Naive thymus-derived CD4-positive, alpha-beta T cell (primary cell): Measurements from ENCODE around the gene MYO6. TPM values are rescaled to one million over a fixed set of nuclear protein-coding genes. Genes with fewer than 3 reads are reported as not detected.

ENCODE experiments used
- ATAC-seq: fragments of 150-1000 bp; cut with Tn5 transposase; 2 replicates; pipeline ENCODE4 v1.10.0; 2021; ENCODE audit warnings: mild to moderate bottlenecking, moderate library complexity
- CTCF ChIA-PET: fragments of 350-600 bp; sonication (Branson Sonifier 250); formaldehyde crosslinking; loops from one replicate; lab custom pipeline; 2021; ENCODE audit warnings: antibody characterized with exemption; lab: Charles Lee
- POLR2A ChIA-PET: fragments of 350-600 bp; sonication (Branson Sonifier 250); formaldehyde crosslinking; loops from one replicate; lab custom pipeline; 2021; ENCODE audit warnings: antibody characterized with exemption, inconsistent platforms; lab: Charles Lee
- DNase-seq, 9 donors: peaks; one replicate each; pipeline versions ENCODE4 v3.0.0 to v3.0.0-alpha.2; 2020 to 2022; ENCODE audit warnings: mixed read lengths in 1 of 9
- H3K27ac ChIP-seq: one replicate; pipeline ENCODE4 v1.7.0; 2013; ENCODE audit warnings: mild to moderate bottlenecking, low read depth, low read length, moderate library complexity
- H3K27me3 ChIP-seq, 2 donors: one replicate each; pipeline ENCODE4 v1.7.0; 2013; ENCODE audit warnings: low read length in 2 of 2, mild to moderate bottlenecking in 2 of 2, moderate library complexity in 2 of 2; ENCODE audit not compliant: control insufficient read depth in 2 of 2, insufficient read depth in 2 of 2
- H3K36me3 ChIP-seq, 3 experiments: 1 replicate in 2 of 3; 2 replicates in 1 of 3; pipeline ENCODE4 v1.7.0; 2013; ENCODE audit warnings: low read length in 3 of 3, mild to moderate bottlenecking in 3 of 3, moderate library complexity in 1 of 3; ENCODE audit not compliant: insufficient read depth in 3 of 3, control insufficient read depth in 2 of 3
- H3K4me1 ChIP-seq, 2 donors: one replicate each; pipeline ENCODE4 v1.7.0; 2013; ENCODE audit warnings: low read length in 2 of 2, mild to moderate bottlenecking in 2 of 2, moderate library complexity in 1 of 2; ENCODE audit not compliant: control insufficient read depth in 2 of 2, insufficient read depth in 2 of 2
- H3K4me3 ChIP-seq: 2 replicates; pipeline ENCODE4 v1.7.0; 2013; ENCODE audit warnings: mild to moderate bottlenecking, low read length
- H3K9me3 ChIP-seq, 3 experiments: 1 replicate in 2 of 3; 2 replicates in 1 of 3; pipeline ENCODE4 v1.7.0; 2013; ENCODE audit warnings: low read length in 3 of 3; ENCODE audit not compliant: control insufficient read depth in 2 of 3
- H3K27ac Mint-ChIP-seq, 9 donors: one replicate each; pipeline ENCODE4 v1.8.0; 2020 to 2022; ENCODE audit warnings: mixed read lengths in 9 of 9, mild to moderate bottlenecking in 8 of 9, moderate library complexity in 5 of 9, inconsistent platforms in 2 of 9
- H3K27me3 Mint-ChIP-seq, 5 donors: one replicate each; pipeline ENCODE4 v1.8.0; 2021 to 2022; ENCODE audit warnings: mixed read lengths in 5 of 5, mild to moderate bottlenecking in 1 of 5
- H3K36me3 Mint-ChIP-seq, 5 donors: one replicate each; pipeline ENCODE4 v1.8.0; 2020 to 2022; ENCODE audit warnings: mixed read lengths in 5 of 5, mild to moderate bottlenecking in 3 of 5, inconsistent platforms in 1 of 5
- H3K4me1 Mint-ChIP-seq, 7 donors: one replicate each; pipeline ENCODE4 v1.8.0; 2020 to 2022; ENCODE audit warnings: mixed read lengths in 7 of 7, mild to moderate bottlenecking in 3 of 7, inconsistent platforms in 1 of 7
- H3K4me3 Mint-ChIP-seq, 10 donors: one replicate each; pipeline ENCODE4 v1.8.0; 2020 to 2022; ENCODE audit warnings: mild to moderate bottlenecking in 10 of 10, mixed read lengths in 10 of 10, moderate library complexity in 6 of 10, inconsistent platforms in 2 of 10
- H3K9me3 Mint-ChIP-seq, 11 donors: one replicate each; pipeline ENCODE4 v1.8.0; 2020 to 2022; ENCODE audit warnings: mixed read lengths in 11 of 11, mild to moderate bottlenecking in 4 of 11, inconsistent platforms in 1 of 11, moderate library complexity in 1 of 11
- intact Hi-C, 2 donors: fragments of 100-400 bp; cut with micrococcal nuclease; formaldehyde crosslinking; loops; one replicate each; pipeline ENCODE4 v1.15.1; 2023
- polyA plus RNA-seq, 2 donors: library from polyadenylated mRNA; unstranded; fragments of 300-500 nt; fragmentation: Illumina TruSeq; gene quantifications; one replicate each; pipeline ENCODE4 v1.2.3, GENCODE V29; 2021
- total RNA-seq, 6 experiments: library from RNA in 5 of 6; stranded (reverse) in 5 of 6; gene quantifications; 1 replicate in 5 of 6; 2 replicates in 1 of 6; pipeline ENCODE4 v1.2.3 and lab custom pipeline; 2021 to 2026

The MYO6 gene
- total and polyA plus RNA-seq, 7 experiments from 2014 or later = 0.27 to 3.1 (median 0.94) TPM

DNA sequence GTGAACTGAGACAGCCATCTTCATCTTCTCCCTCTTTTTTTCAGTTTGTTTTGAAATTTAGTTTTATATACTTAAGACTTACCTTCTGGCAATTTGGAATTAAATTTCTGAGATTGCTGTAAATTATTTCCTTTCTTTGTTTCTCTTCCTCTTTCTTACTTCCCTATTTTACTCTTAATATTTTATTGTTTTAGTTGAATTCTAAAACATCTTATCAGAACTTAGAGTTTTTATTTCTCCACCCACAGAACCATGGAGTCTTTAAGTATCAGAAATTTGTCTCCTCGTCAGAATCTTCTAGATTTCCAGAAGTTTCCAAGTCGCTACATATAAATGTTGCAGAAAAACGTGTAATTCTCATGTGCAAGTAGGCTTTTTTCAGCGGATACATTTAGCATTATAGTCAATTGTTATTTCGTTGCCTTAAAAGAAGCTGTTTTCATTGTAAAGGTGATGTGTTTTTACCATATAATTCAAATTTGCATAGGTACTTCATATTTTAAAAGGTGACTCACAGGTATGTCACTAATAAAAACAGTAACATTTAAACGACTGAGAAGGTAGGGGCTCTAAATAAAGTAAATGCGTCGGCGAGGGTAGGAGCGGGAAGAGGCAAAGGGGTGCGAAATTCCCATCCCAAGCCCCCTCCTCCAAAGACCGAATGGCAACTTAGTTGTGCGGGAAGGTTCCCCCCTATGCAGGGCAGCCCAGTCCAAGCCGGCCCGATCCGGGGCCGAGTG, 866 bp upstream of the MYO6 start:
- peaks cover 0 to 9% of the 10 kb centered on the region in 2 donors for H3K27me3 ChIP-seq
- no peak for DNase-seq
- Mint-ChIP-seq H3K27me3 (peaks cover 42 to 75% (median 68%) of the 10 kb centered on the region in 5 donors), H3K4me3 (peak overlapping the region; percentile 84 to 93 (median 87)), H3K9me3 (no peaks in the 10 kb centered on the region), H3K27ac (no peak overlapping the region), H3K4me1 (peaks cover 0 to 16% (median 11%) of the 10 kb centered on the region in 7 donors), H3K36me3 (peaks cover 0 to 9% (median 0%) of the 10 kb centered on the region in 5 donors)
- H3K4me1 ChIP-seq = no peaks in the 10 kb centered on the region
- H3K9me3 ChIP-seq = no peaks in the 10 kb centered on the region
- H3K36me3 ChIP-seq = no peaks in the 10 kb centered on the region
- H3K27ac ChIP-seq = no peak overlapping the region
- ATAC-seq = no peak
- intact Hi-C loops = no loop called here
- H3K4me3 ChIP-seq = peak overlapping the region; percentile 73
- ChIA-PET CTCF (no interaction called here), POLR2A (no interaction called here)

DNA sequence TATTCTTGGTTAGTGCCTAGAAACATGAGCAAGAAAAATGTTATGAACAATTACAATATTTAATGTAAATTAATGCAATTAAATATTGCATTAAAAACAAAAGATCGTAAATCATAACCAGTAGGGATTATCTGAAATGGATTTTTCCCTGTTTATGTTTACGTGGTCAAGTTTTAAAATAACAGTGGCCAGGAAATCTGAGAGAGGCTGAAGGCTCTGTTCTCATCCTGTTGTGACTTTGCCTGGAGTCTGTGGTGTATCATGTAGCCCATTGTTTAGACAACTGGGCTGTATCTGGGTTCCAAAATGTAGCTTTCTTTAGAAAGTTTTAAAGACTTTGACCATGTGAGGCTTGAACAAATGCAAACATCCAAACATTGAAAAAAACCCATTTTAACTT, 2.4 kb downstream of the MYO6 start:
- intact Hi-C loops = no loop called here

DNA sequence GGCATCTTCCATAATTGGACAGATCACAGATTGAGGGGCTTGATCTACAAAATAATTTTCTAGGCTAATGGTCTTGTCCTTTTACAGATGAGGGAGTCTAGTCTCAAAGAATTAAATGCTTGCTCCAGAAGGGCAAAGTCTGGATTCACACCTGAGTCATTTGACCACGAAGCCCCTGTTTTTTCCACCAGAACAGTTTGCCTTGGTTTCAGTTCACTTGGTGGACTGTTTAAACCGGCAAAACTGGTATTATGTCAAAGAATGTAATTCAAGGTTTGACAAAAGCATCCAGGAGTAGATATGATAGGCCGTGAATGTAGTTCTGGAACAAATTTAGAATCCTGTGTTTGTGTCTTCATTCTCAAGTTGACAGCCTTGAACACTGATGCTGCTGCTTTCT, 3.3 kb downstream of the MYO6 start:
- no peak overlapping the region for H3K4me3 Mint-ChIP-seq
- Histone ChIP-seq H3K27ac (no peak overlapping the region), H3K27me3 (peaks cover 0 to 9% of the 10 kb centered on the region in 2 donors), H3K4me3 (no peak overlapping the region), H3K4me1 (no peaks in the 10 kb centered on the region), H3K36me3 (no peaks in the 10 kb centered on the region), H3K9me3 (no peaks in the 10 kb centered on the region)
- ChIA-PET POLR2A (no interaction called here), CTCF (no interaction called here)
- intact Hi-C loops = no loop called here
- H3K36me3 Mint-ChIP-seq = peaks cover 0 to 4% (median 0%) of the 10 kb centered on the region in 5 donors
- ATAC-seq (no peak), DNase-seq (no peak)
- H3K9me3 Mint-ChIP-seq = no peaks in the 10 kb centered on the region
- H3K27me3 Mint-ChIP-seq = peaks cover 25 to 59% (median 44%) of the 10 kb centered on the region in 5 donors
- peaks cover 0 to 16% (median 11%) of the 10 kb centered on the region in 7 donors for H3K4me1 Mint-ChIP-seq
- H3K27ac Mint-ChIP-seq = no peak overlapping the region

More for the DNA sequence above, 2.4 kb downstream of the MYO6 start:
- no peaks in the 10 kb centered on the region for H3K9me3 Mint-ChIP-seq
- peaks cover 0 to 16% (median 11%) of the 10 kb centered on the region in 7 donors for H3K4me1 Mint-ChIP-seq
- peaks cover 0 to 4% (median 0%) of the 10 kb centered on the region in 5 donors for H3K36me3 Mint-ChIP-seq
- ChIA-PET POLR2A (no interaction called here), CTCF (no interaction called here)
- H3K27ac Mint-ChIP-seq = no peak overlapping the region
- no peak for DNase-seq
- peaks cover 0 to 9% of the 10 kb centered on the region in 2 donors for H3K27me3 ChIP-seq
- H3K4me1 ChIP-seq = no peaks in the 10 kb centered on the region
- H3K36me3 ChIP-seq = no peaks in the 10 kb centered on the region
- H3K4me3 Mint-ChIP-seq = peak overlapping the region in 1 of 10 donors; percentile 47
- no peak overlapping the region for H3K27ac ChIP-seq
- no peak for ATAC-seq
- H3K4me3 ChIP-seq = no peak overlapping the region
- H3K27me3 Mint-ChIP-seq = peaks cover 29 to 59% (median 53%) of the 10 kb centered on the region in 5 donors
- H3K9me3 ChIP-seq = no peaks in the 10 kb centered on the region

DNA sequence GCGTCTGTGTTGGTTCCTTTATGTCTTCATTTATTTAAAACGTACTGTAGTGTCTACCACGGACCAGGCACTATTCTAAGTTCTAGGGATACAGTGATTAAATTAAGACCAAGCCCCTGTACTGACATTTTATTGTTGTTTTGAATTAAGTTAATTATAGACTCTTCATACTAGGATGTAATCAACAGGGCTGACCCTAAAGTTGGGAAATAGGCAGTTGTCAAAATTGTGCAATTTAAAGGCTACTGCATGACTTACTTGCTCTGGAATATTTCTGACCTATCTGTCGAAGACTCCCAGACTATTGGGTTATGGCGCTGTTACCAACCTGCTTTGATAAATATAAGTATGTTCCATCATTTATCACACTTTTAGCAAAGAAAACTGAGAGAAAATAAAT, 6.7 kb downstream of the MYO6 start:
- Mint-ChIP-seq H3K4me1 (peaks cover 0 to 3% (median 0%) of the 10 kb centered on the region in 7 donors), H3K27ac (no peak overlapping the region), H3K27me3 (peaks cover 29 to 60% (median 44%) of the 10 kb centered on the region in 5 donors), H3K9me3 (peaks cover 0 to 1% (median 0%) of the 10 kb centered on the region in 11 donors), H3K36me3 (no peaks in the 10 kb centered on the region), H3K4me3 (no peak overlapping the region)
- Histone ChIP-seq H3K4me1 (no peaks in the 10 kb centered on the region), H3K27ac (no peak overlapping the region), H3K27me3 (no peaks in the 10 kb centered on the region), H3K4me3 (no peak overlapping the region), H3K36me3 (no peaks in the 10 kb centered on the region), H3K9me3 (no peaks in the 10 kb centered on the region)
- CTCF ChIA-PET = no interaction called here
- ATAC-seq = no peak
- intact Hi-C loops = no loop called here
- DNase-seq = no peak
- POLR2A ChIA-PET = no interaction called here

DNA sequence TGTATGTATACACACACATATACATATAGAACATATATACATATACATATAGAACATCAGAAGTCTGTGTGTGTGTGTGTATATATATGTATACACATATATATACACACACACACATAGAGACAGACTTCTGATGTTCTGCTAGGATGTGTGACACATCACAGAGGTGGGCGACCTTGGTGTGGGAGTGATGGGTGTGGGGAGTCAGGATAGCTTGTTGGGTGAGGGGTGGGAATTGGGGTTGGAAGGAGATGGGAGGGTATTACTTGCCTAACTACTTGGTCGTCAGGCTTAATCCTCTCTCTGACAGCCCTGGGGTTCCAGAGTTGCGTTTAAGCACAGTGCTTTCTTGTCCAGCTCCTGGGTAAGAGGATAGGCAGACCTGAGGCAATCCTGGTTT, 8.3 kb downstream of the MYO6 start:
- ATAC-seq = no peak
- CTCF ChIA-PET = no interaction called here
- no peak overlapping the region for H3K4me3 ChIP-seq
- H3K4me1 ChIP-seq = no peaks in the 10 kb centered on the region
- intact Hi-C loops = no loop called here
- H3K36me3 ChIP-seq = no peaks in the 10 kb centered on the region
- no peak overlapping the region for H3K27ac ChIP-seq
- H3K9me3 Mint-ChIP-seq = peaks cover 0 to 1% (median 0%) of the 10 kb centered on the region in 11 donors
- no peaks in the 10 kb centered on the region for H3K27me3 ChIP-seq
- H3K27me3 Mint-ChIP-seq = peaks cover 28 to 59% (median 37%) of the 10 kb centered on the region in 5 donors
- H3K27ac Mint-ChIP-seq = no peak overlapping the region
- no peaks in the 10 kb centered on the region for H3K9me3 ChIP-seq
- H3K4me3 Mint-ChIP-seq = no peak overlapping the region
- POLR2A ChIA-PET = no interaction called here
- peaks cover 0 to under 1% (median 0%) of the 10 kb centered on the region in 7 donors for H3K4me1 Mint-ChIP-seq
- DNase-seq = no peak
- no peaks in the 10 kb centered on the region for H3K36me3 Mint-ChIP-seq

DNA sequence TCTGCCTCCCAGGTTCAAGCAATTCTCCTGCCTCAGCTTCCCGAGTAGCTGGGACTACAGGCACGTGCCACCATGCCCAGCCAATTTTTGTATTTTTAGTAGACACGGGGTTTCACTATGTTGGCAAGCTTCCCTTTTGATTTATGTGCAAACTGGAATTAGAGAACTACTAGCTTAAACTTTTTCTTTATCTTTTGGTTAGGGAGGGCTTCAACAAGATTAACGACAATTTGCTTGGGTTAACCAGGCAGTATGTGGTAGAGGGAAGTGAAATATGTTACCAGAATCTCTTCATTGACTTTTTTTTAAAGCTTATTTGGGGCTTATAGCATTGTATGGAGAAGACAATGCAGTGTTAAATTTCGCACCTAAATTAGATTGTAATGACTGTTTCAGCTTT, 9.0 kb downstream of the MYO6 start:
- POLR2A ChIA-PET = no interaction called here
- Histone ChIP-seq H3K36me3 (no peaks in the 10 kb centered on the region), H3K4me3 (no peak overlapping the region), H3K27me3 (no peaks in the 10 kb centered on the region), H3K9me3 (no peaks in the 10 kb centered on the region), H3K4me1 (no peaks in the 10 kb centered on the region), H3K27ac (no peak overlapping the region)
- Mint-ChIP-seq H3K4me3 (no peak overlapping the region), H3K27me3 (peaks cover 24 to 54% (median 32%) of the 10 kb centered on the region in 5 donors), H3K27ac (no peak overlapping the region), H3K36me3 (no peaks in the 10 kb centered on the region), H3K9me3 (peaks cover 0 to 1% (median 0%) of the 10 kb centered on the region in 11 donors), H3K4me1 (no peaks in the 10 kb centered on the region)
- no peak for ATAC-seq
- CTCF ChIA-PET = interaction anchor here (0.7 kb wide), 1 partner anchor 9 kb away, joined by 4 read pairs; no protein-coding TSS in a partner anchor
- no peak for DNase-seq
- intact Hi-C loops = no loop called here

DNA sequence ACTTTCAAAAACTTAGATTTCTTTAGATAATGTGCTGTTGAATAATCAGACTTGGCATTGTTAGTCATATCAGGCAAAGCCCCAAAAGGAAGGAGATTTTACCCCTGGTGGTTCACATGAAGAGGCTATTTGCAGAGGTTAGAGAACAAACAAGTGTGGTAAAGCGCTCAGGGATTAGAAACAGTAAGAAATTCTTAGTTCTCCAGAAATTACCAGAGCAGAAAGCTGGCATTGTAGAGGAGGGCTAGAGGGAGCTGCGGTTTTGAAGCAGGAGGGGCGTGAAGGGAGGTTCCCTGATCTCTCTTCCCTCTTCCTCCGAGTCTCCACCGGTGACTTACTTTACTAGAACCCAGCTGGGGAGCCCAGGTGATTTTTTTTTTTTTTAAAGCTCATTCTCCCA, 10.2 kb downstream of the MYO6 start:
- no peaks in the 10 kb centered on the region for H3K36me3 ChIP-seq
- H3K27ac ChIP-seq = no peak overlapping the region
- no peaks in the 10 kb centered on the region for H3K9me3 ChIP-seq
- Mint-ChIP-seq H3K36me3 (no peaks in the 10 kb centered on the region), H3K9me3 (peaks cover 0 to 1% (median 0%) of the 10 kb centered on the region in 11 donors), H3K27me3 (peaks cover 28 to 58% (median 32%) of the 10 kb centered on the region in 5 donors), H3K4me1 (no peaks in the 10 kb centered on the region), H3K27ac (no peak overlapping the region), H3K4me3 (no peak overlapping the region)
- no peaks in the 10 kb centered on the region for H3K27me3 ChIP-seq
- no peaks in the 10 kb centered on the region for H3K4me1 ChIP-seq
- intact Hi-C loops = no loop called here
- no peak for ATAC-seq
- DNase-seq = no peak
- H3K4me3 ChIP-seq = no peak overlapping the region
- ChIA-PET CTCF (no interaction called here), POLR2A (no interaction called here)
